NCI-H1694 (cell line): ENCODE data around the gene NAA15.
"Not testable (repeated sequence)": the region's sequence is repeated elsewhere in the genome, so short reads cannot be mapped to it uniquely, and the experiment has no call there.

Experiments used
- DNase-seq: peaks from one replicate; lab custom pipeline; 2025; lab: John Stamatoyannopoulos, UW

The NAA15 gene

DNA sequence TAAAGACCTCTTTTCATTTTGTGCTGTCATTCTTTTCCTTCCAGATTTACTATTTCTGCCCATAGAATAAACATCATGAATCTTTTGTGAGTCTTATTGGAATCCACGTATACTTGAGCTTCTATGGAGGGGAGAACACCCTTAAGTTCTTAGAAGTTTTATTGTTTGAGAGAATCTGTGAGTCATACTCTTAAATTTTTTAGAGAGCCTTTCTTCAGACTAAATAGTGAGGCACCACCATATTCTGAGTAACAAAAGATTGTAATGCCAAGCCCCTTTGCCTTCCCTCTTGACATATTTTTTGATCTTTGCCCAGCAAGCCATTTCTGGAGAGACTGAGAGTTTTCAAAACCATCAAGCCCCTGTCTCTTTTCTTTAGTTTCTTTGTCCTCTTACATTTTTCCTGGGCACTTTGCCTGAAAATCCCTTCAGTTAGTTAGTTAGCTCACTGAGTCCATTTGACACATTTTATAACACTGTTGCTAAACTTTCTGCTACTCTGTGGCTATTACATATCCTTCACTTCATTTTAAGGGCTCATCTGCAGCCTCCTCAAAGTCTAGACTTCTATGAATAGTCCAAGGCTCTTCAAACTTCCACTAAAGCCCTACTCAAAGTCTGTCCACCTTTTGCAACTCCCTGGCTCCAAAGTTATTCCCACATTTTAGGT, 66.3 kb downstream of the NAA15 start:
- no peak for DNase-seq

DNA sequence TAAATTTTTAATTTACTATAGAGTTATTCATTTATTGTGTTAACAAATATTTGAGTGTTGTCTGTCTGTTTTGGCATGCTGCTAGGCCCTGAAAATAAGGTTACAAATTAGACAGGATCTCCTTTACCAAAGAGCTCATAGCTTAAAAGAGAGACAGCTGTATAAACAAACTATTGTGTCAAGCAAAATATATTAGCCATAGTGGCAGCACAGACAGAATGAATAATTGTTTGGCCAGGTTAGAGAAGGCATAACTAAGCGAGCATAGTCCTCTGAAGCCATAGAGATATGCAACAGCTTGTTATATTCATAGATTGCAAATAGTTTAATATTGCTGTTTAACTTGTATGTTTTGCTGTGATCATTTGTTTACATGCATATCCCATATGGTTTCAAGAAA, 67.7 kb downstream of the NAA15 start:
- DNase-seq = no peak

DNA sequence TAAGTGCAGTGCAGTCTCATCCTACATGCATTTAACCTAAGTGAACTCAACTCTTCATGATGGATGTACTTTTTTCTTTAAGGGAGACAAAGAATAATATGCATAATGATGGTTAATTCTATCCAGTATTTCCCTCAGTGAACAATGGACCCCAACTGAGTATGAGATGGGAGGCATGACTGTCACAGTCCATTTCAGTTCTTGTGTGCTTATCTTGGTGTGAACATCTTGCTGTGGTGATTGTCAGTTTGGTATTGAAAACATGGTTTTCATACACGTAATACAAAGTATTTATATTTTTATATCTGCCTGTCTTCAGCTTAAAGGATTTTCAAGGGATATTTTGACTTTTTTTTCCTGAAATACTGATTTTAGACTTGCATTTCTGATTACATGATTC, 72.9 kb downstream of the NAA15 start:
- DNase-seq = no peak

DNA sequence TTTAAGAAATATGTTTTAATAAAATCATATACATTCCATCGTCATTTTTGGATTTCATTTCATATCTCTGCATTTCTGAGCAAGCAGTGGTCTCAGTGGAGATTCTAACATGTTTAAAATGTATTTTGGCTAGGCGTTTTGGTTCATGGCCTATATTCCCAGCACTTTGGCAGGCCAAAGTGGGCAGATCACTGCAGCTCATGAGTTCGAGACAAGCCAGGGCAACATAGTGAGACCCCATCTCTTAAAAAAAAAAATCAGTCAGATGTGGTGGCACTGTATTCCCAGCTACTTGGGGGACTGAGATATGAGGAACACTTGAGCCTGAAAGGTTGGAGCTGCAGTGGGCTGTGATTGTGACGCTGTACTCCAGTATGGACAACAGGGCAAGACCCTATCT, 85.1 kb downstream of the NAA15 start:
- no peak for DNase-seq

DNA sequence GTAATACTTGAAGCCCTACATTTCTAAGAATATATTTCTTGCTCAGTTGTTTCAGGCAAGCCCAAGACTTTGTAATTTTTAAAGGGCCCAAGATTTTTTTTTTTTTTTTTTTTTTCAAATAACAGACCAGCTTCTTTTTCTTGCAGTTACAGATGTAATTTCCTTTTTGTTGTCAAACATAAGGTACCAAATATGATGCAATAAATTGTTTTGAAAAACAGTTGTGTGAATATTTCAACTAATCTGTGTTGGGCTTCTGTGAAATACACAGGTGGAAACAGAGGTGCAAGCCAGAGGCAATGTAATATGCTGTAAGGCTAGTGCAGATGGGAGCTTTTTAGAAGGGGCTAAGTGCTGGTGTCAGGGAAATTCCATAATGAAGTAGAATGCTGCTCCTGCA, 87.8 kb downstream of the NAA15 start:
- DNase-seq = no peak

DNA sequence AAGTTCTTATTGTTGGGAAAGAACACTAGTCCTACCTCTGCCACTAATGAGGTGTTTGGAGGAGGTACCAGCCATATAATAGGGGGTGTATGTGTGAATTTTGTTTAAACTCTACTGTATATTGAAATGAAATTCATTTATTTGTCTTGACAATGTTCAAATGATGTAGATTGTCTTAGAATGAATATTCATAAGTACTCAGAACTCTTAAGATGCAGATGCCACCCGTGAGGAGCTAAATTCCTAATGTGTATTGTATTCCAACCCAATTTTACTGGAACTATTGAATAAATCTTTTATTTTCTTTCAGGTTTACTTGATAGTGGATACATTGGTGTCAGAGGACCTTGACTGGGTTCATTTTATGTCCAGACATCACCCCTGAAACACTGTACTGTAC, 88.7 kb downstream of the NAA15 start:
- DNase-seq = no peak

DNA sequence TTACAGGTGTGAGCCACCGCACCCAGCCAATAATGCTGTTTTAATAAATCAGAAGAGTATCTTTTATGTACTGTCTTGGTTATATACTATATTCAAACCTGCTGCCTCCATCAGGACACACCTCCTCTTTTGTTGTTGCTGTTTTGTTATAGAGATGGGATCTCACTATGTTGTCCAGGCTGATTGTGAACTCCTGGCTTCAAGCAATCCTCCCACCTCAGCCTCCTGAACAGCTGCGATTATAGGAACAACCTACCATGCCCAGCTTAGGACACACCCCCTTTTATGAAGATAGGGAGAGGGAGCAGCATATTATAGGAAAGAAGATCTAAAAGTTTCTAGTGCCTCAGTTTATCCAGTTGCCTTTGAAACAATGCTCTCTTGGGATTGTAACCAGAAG, 90.4 kb downstream of the NAA15 start:
- no peak for DNase-seq

DNA sequence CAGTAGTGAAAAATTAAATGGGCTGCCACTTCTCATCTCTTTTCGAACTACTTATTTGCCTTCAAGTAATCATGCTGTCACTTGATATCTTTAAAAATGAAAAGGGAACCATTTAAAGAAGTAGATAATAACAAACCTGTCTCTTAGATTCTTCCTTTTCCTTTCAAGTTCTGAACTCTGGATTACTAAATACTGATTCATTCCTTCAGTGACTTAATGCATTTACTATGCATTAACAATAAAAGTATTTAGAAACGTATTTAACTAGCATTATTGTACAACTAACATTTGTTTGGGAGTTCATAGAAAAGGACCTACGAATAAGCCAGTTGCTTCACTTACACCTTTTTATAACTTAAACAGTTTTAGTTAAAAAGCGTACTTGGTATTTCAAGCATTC, 91.5 kb downstream of the NAA15 start:
- DNase-seq = no peak

DNA sequence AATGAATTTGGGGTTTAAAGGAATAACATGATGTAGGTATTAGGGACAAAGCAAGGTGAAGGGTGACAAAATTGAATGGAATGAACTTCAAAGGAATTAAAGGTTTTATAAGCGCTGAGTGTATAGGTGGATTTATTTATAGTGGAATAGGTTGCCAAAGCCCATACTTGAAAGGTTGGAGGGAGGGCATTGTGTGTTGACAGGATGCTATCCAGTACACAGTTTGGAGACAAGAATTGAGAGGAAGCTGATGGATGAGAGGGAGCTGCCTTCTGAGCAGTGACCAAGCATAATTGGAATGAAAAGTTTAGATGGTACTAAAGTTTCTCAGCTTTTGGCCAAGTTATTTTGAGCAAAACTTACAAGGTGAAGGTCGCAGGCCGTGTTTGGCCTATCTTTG, 100.1 kb downstream of the NAA15 start:
- no peak for DNase-seq

DNA sequence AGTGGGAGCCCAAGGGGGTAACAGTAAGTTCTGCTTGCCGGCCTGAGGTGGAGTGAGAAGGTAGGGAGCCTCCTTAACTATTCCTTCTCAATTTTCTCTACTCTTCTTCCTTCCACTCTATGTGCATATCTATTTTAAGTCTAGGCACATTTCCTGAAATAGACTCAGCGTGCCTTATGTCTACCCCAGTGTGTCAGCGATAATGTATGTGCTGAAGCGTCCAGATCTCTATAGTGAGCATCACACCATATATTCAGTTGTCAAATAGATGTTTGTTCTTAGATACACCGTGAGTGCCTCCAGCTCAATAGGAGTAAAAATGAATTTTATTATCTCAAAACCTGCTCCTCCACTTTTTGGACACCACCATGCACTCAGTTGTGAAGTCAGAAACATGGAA, 101.1 kb downstream of the NAA15 start:
- DNase-seq = no peak

DNA sequence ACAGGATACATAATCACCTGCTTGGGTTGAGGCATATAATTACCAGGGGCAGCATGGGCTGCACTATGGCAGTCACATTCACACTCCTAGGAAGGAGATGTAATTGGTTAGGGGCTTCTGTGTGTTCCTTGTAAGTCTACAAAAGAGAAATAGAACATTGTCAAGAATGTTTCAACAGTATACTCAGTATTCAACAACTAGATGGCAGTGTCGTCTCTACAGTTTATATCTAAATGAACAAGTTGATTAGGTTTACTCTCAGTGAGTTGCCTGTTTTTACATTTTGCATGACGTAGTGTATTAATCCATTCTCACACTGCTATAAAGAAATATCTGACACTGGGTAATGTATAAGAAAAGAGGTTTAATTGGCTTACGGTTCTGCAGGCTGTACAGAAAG, 102.2 kb downstream of the NAA15 start:
- DNase-seq = no peak

DNA sequence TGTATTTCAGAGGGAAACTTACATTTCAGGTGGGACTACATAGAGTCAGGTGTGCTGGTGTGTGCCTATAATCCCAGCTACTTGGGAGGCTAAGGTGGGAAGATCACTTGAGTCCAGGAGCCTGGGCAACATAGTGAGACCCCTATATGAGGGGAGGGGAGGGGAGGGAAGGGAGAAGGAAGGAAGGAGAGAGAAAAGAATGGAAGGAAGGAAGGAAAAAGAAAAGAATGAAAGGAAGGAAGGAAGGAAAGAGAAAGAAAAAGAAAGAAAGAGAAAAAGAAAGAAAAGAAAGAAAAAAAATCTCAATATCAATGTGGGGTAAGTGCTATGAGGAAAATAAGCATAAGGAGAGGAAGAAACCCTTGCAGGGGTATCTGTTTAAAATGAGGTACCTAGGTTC, 109.0 kb downstream of the NAA15 start:
- no peak for DNase-seq

DNA sequence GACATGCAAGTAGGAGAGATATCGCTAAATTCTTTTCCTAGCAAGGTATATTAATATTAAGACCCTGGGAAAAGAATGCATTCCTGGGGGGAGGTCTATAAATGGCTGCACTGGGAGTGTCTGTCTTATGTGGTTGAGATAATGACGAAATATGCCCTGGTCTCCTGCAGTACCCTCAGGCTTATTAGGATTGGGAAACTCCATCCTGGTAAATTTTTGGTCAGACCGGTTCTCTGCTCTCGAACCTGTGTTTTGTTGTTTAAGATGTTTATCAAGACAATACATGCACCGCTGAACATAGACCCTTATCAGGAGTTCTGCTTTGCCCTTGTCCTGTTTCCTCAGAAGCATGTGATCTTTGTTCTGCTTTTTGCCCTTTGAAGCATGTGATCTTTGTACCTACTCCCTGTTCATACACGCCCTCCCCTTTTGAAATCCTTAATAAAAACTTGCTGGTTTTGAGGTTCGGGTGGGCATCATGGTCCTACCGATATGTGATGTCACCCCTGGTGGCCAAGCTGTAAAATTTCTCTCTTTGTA, 113.4 kb downstream of the NAA15 start:
- not testable (repeated sequence) for DNase-seq

DNA sequence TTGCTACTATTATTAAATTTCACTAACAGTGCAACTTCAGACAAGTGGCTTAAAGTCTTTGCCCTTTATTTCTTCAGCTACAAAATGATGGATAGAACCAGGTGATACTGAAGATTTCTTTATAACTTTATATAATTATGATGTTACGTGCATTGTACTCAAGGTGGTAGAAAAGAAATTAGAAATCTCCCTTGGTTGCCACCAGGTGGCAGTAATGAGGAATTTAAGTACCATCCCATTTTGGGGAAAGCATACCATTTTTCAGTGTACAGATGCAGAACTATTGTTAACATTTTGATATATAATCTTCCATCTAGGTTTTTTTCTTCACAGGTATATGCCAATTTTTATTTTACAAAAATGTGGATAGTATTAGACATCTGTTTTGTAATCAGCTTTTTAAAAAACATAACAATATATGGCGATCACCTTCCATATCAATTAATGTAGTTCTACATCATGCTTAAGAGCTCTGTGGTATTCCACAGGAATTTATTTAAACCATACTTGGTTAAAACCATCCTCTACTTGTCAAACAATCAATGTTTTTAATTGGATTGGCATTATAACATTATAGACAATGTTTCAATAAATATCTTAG, 114.9 kb downstream of the NAA15 start:
- no peak for DNase-seq

DNA sequence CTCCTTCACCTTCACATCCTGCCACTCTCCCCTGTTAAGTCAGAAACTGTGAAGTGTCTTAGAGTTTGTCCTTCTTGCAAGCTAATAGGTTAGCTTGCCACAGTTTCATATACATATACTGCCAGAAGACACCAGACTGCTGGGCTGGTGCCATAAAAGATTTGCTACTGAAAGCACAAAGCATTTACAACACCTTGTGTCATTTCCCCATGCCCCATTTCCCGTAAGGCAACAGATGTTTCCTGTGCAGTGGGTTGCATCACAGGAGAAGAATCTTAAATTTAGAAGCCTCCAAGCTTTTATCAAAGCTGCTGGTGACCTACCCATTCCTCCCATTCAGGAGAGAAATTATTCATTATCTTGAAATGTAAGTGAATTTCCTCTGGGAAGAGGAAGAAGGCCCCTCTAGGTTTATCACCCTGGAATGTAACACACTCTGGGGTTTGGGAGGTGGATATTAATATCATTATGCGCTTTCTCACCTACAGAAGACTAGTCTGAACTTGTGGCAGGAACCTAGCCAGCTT, 118.1 kb downstream of the NAA15 start:
- DNase-seq = peak; percentile 37

DNA sequence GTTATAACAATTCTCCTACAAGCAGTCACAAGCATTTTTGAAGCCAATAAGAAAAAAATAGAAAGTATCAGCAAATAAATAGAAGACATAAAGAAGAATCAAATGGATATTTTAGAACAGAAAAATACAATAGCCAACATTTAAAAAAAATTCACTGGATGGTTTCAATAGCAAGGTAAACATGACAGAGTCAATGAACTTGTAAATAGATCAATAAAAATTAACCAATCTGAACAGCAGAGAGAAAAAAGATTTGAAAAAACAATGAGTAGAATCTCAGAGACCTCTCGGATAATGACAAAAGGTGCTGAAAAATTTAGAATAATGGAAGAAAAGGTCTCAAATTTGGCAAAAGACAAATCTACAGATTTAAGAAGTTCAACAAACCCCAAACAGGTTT, 119.3 kb downstream of the NAA15 start:
- DNase-seq = no peak

DNA sequence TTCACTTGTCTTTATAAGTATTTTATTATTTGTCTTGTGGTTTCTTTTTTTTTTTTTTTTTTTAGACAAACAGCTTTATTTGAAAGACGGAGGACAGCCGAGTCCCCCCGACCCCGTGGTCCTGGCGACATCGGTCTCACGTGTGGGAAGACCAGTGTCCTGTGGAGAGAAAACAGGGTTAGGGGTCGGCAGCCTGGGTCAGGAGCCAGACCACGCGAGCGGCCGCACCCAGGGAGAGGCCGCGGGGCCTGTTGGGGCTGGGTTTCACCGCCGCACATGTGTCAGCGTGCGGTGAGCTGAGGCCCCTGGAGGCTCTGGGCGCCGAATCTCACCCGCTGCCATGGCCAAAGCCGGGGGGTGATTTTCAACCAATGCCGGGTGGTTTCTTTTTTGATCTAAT, 134.8 kb downstream of the NAA15 start:
- DNase-seq = no peak

DNA sequence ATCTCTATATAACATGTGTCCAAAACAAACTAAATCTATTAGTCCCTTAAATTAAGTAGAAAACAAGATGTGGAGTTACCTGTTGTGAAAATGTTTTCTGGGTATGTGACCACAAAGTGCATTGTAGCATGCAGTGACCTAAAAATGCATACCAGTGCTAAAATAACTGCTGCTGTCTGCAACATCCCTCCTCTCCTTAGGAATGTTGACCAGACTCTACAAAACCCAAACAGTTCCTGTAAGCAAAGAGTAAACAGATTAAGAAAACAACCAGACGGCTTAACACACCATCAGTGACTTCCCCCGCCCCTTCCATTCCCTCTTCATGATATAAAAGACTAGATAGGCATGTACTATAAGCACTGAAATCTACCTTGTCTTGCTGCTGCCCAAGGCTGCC, 136.8 kb downstream of the NAA15 start:
- DNase-seq = no peak

DNA sequence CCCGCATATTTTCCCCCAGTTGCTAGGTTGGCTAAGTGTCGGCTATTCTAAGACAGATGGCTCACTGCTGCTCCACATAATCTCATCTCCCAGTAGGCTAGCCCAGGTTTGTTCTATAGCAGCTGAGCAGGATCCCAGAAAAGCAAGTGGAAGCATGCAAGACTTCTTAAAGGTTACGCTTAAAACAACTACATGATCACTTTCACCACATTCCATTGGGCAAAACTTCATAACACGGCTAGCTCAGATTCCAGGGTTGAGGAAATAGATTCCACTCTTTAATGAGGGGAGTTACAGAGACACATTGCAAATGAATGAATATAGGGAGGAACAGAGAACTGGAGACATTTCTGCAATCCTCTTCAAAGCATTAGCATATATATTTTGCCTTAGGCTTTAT, 139.7 kb downstream of the NAA15 start:
- no peak for DNase-seq

DNA sequence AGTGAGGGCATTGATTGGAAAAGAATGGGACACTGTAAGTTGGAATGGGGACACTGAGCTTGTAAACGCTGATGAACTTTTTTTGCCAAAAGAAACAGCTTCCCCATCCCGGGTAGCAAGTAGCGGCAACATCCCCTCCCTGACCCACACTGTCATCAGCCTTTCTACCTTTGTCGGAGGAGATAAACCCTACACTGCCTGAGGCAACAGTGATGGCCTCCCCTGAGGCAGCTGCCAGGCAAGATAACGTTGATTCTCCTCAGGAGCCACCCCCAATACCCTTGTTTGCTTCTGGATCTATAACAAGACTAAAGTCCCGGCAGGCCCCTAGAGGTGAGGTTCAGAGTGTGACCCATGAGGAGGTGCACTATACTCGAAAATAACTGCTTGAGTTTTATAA, 142.4 kb downstream of the NAA15 start:
- DNase-seq = no peak

DNA sequence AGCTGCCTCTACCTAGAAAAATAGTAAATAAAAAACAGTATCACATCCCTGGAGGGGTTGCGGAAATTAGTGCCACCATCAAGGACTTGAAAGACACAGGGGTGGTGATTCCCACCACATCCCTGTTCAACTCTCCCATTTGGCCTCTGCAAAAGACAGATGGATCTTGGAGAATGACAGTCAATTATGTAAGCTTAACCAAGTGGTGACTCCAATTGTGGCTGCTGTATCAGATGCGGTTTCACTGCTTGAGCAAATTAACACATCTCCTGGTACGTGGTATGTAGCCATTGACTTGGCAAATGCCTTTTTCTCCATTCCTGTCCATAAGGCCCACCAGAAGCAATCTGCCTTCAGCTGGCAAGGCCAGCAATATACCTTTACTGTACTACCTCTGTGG, 143.6 kb downstream of the NAA15 start:
- not testable (repeated sequence) for DNase-seq

DNA sequence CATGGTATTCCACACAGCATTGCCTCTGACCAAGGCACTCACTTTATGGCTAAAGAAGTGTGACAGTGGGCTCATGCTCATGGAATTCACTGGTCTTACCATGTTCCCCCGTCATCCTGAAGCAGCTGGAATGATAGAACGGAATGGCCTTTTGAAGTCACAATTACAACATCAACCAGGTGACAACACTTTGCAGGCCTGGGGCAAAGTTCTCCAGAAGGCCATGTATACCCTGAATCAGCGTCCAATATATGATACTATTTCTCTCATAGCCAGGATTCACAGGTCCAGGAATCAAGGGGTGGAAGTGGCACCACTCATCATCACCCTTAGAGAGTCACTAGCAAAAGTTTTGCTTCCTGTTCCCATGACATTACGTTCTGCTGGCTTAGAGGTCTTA, 145.8 kb downstream of the NAA15 start:
- DNase-seq = not testable (repeated sequence)

DNA sequence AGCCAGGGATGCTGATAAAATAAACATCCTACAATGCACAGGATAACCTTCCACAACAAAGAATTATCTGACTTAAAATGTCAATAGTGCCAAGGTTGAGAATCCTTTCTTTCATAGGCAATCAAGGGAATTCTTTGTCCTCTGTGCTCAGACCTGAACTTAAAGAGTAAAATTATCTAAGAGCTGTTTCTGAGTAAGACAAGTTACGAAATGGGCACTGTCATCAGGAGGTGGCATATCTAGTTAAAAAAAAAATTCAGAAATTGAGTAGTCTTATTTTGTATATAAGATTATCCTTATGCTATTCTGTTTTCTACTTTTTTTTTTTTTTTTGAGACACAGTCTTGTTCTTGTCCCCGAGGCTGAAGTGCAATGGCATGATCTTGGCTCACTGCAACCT, 149.3 kb downstream of the NAA15 start:
- DNase-seq = no peak

DNA sequence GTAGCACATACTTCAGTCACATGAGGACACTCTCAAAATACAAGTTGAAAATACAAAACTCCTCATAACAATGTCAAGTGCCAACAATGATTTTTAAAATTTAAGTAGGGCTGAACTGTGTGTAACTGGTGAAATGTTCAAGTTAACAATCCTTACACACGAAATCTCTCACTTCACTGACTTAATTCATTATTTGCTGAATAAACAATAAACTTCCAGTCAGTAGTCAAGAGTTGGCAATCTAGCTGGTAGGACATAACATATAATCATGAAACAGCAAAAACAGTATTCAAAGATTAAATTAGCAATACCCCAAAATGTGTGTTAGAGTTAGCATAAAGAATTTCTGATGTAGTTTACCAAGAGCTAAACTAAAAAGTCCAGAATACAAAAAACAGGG, 150.7 kb downstream of the NAA15 start:
- no peak for DNase-seq
